ENCODE data around the gene SARDH. TPM values are rescaled to one million over a fixed set of nuclear protein-coding genes. Genes with fewer than 3 reads are reported as not detected.

Gene SARDH
- total RNA-seq, 4 donors from 2014 or later, result 0.10 to 0.29 TPM; not detected in 2

DNA sequence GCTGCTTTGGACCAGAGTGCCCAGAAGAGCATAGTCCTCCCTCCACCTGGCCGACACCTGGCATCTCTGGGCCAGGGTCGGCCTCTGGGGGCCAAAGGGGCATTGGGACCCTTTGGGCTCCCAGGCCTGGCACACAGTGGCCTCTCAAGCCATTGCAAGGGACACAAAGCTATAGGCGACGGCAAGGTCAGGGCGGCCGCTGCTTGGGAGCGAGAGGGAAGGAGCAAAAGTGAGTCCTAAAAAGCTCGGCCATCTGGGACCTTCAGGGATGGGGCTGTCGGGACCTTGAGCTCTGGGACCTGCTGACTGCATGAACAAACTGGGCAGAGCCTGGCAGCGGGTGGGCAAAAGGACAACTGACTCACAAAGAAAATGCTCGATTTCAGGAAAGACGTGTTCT lies 88.1 kb downstream of the SARDH start:
- TF ChIP-seq, protein P1, sequence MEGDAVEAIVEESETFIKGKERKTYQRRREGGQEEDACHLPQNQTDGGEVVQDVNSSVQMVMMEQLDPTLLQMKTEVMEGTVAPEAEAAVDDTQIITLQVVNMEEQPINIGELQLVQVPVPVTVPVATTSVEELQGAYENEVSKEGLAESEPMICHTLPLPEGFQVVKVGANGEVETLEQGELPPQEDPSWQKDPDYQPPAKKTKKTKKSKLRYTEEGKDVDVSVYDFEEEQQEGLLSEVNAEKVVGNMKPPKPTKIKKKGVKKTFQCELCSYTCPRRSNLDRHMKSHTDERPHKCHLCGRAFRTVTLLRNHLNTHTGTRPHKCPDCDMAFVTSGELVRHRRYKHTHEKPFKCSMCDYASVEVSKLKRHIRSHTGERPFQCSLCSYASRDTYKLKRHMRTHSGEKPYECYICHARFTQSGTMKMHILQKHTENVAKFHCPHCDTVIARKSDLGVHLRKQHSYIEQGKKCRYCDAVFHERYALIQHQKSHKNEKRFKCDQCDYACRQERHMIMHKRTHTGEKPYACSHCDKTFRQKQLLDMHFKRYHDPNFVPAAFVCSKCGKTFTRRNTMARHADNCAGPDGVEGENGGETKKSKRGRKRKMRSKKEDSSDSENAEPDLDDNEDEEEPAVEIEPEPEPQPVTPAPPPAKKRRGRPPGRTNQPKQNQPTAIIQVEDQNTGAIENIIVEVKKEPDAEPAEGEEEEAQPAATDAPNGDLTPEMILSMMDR (IDR thresholded peaks at IDR 0.05), result no peak
- TF ChIP-seq POLR2A (IDR thresholded peaks at IDR 0.05), result no peak

DNA sequence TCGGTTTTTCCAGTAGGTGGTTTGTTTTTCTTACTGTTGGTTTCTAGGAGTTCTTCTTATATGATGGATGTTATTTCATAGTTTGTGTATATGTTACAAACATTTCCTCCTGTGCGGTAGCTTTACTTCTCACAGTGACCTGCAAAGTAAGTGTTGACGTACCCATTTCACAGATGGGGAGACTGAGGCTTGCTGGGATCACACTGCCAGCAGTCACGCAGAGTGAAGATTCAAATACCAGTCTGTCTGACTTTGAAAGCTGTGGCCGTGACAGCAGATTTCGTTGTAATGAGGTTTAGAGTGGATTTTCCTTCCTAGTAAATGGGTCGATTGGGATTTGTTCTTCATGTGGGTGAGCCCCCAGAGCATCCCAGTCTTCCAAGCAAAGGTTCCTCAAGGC lies 89.0 kb downstream of the SARDH start:
- 83 to 87% methylated on average over 7 of the region's 7 CpGs for WGBS, 2 donors
- no peak overlapping the region for H3K4me3 ChIP-seq (ENCODE audit: low read depth, poor library complexity, severe bottlenecking)
- intact Hi-C loops (cut with DNase I; ENCODE audit: low total_unique reads), result loop anchor here (1.0 kb wide), 1 partner anchor 26 kb away; no protein-coding TSS in a partner anchor
- TF ChIP-seq POLR2A (IDR thresholded peaks at IDR 0.05), result no peak
- TF ChIP-seq, protein P1 (IDR thresholded peaks at IDR 0.05), result no peak
- DNase-seq (ENCODE audit: low spot score in 2 of 2), result no peak

More for the DNA sequence above, 88.1 kb downstream of the SARDH start:
- DNase-seq (ENCODE audit: low spot score in 2 of 2), result no peak
- intact Hi-C loops (cut with DNase I; ENCODE audit: low total_unique reads), result no loop called here
- no peak overlapping the region for H3K4me3 ChIP-seq (ENCODE audit: low read depth, poor library complexity, severe bottlenecking)
- 87 to 88% methylated on average over 12 of the region's 12 CpGs for WGBS, 2 donors

DNA sequence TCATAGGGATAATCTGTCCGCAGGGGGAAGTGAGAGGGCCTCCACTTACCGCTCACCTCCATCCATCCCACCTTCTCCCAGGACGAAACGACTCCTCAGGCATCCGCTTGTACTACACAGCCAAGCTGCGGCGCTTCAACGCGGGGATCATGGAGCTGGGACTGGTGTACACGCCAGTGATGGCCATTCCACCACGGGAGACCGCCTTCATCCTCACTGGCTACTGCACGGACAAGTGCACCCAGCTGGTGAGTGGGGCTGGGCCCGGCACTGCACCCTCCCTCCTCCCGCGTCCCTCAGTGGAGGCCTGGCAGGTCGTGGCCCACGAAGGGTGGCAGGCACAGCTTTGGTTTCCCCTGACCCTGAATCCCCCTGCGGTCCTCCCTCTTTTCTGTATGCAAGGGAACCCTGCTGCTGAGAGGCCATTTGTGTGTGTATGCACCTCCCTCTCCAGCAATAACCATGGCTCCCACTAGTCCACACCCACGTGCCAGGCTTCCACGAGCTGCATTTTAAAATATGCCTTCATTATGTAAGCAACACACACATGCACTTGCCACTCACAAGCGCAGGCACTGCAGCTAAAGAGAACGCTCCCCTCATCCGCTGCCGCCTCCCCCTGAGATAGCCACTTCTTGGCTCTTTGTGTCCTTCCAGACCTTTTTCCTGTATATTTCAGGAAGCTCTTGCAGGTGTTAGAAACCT lies 90.2 kb downstream of the SARDH start:
- DNase-seq (ENCODE audit: low spot score in 2 of 2), result no peak
- TF ChIP-seq, protein P1 (IDR thresholded peaks at IDR 0.05), result no peak
- no peak for TF ChIP-seq POLR2A (IDR thresholded peaks at IDR 0.05)
- 83% methylated on average over 13 to 25 of the region's 25 CpGs for WGBS, 2 donors
- no peak overlapping the region for H3K4me3 ChIP-seq (ENCODE audit: low read depth, poor library complexity, severe bottlenecking)
- intact Hi-C loops (cut with DNase I; ENCODE audit: low total_unique reads), result no loop called here

DNA sequence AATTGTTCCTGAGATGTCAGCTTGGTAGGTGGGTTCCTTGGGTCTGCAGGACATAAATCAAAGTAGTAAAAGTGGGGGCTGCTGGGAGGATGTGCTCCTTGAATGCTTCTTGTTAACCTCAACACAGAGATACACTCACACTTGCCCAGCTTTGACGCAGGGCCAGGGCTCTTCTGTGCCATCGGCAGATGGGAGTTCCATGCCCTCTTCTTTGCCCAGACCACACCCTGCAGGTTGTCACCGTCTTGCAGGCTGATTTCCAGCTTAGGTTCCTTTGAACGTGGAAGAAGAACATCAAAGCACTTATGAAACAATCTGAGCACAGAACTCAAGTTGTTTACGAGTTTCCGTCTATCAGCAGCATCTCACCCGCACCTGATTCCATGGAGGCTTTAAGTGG lies 91.0 kb downstream of the SARDH start:
- TF ChIP-seq, protein P1 (IDR thresholded peaks at IDR 0.05), result no peak
- no peak for TF ChIP-seq POLR2A (IDR thresholded peaks at IDR 0.05)

DNA sequence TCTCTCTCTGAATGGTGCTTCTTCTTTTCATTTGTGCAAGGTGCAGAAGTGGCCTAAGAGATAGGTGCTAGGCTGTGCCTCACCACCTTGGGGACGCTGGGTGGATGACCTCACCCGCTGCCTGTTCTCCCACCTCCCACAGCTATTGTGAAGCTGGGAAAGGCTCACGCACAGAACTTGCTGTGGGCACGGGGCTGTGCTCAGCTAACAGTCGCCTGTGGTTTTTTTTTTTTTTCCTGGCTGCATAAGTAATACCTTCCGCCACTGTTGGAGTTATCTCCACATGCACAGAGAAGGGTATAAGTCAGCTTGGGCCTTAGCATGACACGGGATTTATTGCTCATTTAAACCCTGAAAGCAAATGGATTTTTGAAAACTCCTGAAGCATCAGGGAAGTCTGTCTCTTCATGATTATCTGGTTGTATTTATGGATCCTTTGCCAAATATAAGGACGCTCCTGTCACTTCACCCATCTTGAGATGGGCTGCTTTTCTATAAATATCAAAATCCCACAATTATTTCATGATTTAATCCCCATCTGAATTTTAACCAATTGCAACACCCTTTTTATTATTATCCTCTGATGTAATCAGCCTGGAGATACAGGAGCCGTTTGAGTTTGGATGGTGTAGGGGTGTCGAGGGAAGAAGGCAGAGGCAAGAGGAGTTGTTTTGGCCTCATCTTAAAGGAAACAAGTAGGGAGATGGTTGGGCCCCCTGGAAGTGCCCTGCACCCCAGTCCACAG lies 93.0 kb downstream of the SARDH start:
- no peak for DNase-seq (ENCODE audit: low spot score in 2 of 2)
- intact Hi-C loops (cut with DNase I; ENCODE audit: low total_unique reads), result no loop called here
- TF ChIP-seq, protein P1 (IDR thresholded peaks at IDR 0.05), result no peak
- TF ChIP-seq POLR2A (IDR thresholded peaks at IDR 0.05), result no peak
- no peak overlapping the region for H3K4me3 ChIP-seq (ENCODE audit: low read depth, poor library complexity, severe bottlenecking)
- 45 to 48% methylated on average over 10 of the region's 10 CpGs for WGBS, 2 donors

More for the DNA sequence above, 91.0 kb downstream of the SARDH start:
- DNase-seq (ENCODE audit: low spot score in 2 of 2), result no peak
- 42 to 54% methylated on average over 7 of the region's 7 CpGs for WGBS, 2 donors
- no peak overlapping the region for H3K4me3 ChIP-seq (ENCODE audit: low read depth, poor library complexity, severe bottlenecking)
- intact Hi-C loops (cut with DNase I; ENCODE audit: low total_unique reads), result no loop called here
